Activated CD4-positive, CD25-positive, alpha-beta regulatory T cell treated with anti-CD3 and anti-CD28 coated beads, Interleukin-2, amount 50 U/mL, for 16 hours (primary cell): Measurements from ENCODE around the gene TSPAN12.
"Not testable (repeated sequence)": the region's sequence is repeated elsewhere in the genome, so short reads cannot be mapped to it uniquely, and the experiment has no call there.

ENCODE experiments used
- DNase-seq: peaks from one replicate; pipeline ENCODE4 v3.0.0-alpha.2; 2020; ENCODE audit warnings: low read depth, low spot score

TSPAN12 gene

DNA sequence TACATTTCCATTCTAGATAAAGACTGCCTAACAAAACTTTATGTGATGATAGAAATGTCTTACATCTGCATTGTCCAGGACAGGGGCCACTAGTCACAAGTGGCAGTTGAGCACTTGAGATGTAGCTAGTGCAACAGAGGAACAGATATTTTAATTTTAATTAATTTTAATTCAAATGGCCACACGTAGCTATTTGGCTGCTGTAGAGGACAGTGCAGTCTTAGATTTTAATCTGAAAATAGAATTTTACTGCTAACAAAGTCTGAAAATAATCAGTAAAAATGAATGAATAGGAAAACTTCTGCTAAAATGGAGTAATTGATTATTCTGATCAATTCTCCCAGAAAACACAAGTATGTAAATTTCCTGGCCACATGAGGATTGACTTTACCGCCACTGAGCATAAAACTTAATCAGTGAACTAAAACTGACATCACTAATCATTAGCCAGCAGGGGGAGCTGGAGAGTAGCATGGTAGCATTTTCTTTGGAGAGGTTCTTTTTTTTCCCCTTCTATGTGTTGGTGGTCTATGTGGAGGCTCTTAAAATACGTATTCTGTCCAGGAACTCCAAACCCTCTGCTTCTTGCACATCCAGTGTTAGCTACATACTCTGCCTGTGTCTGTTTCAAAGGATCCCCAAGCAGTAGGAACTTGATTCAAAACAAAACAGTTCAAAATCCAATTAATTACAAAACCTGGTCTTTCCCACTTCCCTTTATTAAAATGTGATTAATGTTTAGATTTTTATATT, 52.1 kb downstream of the TSPAN12 start:
- DNase-seq: peak; percentile 20

DNA sequence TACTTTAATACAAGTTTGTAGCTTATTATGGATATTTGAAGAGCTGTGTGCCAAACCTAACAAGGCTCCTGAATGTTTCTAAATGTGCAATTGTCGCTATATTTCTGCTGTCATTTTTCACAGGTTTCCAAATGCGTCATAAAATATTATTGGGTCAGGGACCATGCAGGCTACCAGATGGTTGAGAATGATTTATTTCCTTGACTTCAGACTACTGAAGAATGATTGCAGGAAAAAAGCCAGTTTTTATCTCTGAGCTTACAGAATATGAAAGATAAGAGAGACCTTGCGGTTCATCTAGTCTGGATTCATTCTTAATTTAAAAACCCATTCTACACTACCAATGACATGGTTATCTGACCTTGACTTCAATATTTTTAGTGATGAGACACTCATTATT, 55.2 kb downstream of the TSPAN12 start:
- DNase-seq: no peak

DNA sequence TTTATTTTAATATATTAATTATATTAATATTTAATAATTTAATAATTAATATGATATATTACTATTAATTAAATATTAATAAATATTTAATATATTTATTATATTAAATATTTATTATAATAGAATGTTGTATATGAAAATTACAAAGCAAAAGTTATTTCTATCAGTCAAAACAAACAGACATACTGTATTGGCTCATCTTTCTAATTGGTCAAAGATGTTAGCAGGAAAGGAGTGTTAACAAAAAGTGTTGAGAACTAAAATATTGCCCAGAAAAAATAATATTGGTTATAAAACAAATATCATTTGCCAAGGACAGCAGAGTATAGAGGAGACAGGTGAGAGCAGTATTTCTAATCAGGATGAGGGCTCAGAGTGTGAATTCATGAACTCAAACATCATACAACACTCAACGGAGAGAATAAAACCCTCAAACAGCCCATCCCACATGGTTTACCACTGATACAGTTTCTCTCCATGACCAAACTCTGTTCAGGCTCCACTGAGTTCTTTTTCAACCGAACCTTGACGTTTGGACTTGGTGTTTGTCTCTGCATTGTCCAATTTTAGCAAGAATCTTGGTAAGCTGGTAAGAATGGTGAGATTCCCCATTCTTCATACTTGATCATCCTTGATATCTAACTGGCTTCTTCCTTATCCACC, 58.0 kb downstream of the TSPAN12 start:
- no peak for DNase-seq

DNA sequence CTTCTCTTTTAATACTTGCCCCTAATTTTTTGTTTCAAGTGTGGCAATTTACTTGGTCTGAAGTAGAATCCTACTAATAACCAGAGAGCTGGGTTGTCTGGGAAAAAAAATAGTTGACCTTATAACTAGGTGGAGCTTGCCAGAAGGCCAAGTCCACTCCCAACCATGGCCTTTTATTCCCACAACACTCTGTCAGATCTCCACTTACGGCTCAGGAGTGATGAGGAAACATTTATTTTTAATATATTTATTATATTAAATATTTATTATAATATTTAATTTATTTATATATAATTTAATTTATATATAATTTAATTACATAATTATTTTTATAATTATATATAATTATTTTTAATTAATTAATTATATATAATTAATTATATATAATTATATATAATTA, 58.8 kb downstream of the TSPAN12 start:
- no peak for DNase-seq

DNA sequence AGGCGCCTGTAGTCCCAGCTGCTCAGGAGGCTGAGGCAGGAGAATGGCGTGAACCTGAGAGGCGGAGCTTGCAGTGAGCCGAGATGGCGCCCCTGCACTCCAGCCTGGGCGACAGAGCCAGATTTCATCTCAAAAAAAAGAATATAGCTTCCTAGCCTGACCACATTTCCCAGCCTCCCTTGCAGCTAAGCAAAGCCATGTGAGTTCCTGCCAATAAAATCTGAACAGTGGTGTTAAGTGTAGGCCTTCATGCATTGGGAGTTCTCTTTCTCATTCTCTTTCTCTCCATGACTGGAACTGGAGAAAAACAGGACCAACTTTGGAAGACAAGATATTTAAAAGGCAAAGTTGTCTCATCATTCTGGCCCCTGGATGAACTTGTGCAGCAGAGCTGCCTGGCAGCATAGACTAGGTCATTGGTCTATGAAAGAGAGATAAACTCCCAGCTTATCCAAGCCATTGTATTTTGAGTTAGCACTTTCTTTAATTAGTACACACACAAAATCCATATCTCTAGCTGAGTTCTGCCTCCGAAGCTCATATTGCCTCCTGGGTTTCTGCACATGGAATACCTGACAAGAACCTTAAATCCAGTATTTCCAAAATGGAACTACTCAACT, 60.8 kb downstream of the TSPAN12 start:
- DNase-seq: no peak

DNA sequence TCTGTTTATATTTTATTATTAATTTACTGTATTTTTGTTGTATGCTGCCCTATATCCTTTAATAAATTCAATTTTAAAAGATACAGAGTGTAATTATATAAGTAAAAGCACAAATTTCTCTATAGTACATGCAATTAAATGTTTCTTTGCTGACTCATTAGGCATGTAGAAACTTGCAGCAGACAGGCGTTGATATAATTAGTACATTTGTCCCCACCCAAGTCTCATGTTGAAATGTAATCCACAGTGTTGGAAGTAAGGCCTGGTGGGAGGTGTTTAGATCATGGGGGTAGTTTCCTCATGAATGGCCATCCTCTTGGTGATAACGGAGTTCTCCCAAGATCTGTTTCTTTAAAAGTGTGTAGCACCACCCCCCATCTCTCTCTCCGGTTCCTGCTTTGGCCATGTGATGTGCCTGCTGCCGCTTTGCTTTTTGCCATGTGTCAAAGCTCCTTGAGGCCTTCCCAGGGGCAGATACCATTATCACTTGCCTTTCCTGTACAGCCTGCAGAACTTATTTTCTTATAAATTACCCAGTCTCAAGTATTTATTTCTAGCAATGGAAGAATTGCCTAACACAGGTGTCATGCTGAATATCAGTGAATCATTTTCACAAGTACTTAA, 63.7 kb downstream of the TSPAN12 start:
- no peak for DNase-seq

DNA sequence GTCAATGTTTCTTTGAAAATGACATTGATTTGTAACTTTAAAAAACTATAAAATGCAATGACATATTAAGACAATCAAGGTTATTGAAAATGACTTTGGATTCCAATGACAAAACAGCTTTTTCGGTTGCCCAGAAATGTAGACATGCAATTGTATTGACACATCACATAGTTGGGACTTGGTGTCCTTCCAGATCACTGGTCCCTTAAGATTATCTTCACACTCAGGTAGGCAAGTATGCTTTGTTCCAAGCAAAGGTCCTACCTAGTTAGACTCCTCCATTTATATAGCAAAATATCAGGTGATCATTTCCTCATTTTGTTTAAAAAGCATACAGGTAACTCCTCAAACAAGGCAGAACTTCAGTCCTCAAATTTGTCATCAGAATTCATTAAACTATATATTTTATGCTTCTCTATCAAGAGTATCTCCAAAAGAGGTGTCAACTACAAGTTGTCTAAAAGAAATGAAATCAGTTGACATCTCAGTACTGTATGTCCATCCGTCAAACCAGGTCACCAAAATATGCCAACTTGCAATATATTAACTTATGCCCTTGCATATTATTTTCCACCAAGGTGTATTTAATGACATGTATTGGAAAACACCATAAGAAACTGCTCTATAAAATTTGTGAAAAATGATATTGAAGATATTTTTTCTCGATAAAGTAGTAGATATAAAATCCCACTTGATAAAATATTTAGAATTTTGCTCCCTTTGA, 64.6 kb downstream of the TSPAN12 start:
- no peak for DNase-seq

DNA sequence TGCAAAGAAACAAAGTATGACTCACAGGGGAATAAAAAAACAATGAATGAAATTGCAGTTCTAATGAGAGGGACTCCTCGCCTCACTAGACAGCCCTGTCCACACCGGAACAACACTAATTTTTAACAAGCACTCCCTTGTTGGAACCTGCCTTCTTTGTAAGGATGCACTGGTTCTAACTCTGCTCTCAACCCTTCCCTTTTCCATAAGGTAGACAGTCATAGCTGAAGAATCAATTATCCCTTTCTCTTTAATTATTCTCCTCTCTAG, 65.1 kb downstream of the TSPAN12 start:
- DNase-seq: no peak

DNA sequence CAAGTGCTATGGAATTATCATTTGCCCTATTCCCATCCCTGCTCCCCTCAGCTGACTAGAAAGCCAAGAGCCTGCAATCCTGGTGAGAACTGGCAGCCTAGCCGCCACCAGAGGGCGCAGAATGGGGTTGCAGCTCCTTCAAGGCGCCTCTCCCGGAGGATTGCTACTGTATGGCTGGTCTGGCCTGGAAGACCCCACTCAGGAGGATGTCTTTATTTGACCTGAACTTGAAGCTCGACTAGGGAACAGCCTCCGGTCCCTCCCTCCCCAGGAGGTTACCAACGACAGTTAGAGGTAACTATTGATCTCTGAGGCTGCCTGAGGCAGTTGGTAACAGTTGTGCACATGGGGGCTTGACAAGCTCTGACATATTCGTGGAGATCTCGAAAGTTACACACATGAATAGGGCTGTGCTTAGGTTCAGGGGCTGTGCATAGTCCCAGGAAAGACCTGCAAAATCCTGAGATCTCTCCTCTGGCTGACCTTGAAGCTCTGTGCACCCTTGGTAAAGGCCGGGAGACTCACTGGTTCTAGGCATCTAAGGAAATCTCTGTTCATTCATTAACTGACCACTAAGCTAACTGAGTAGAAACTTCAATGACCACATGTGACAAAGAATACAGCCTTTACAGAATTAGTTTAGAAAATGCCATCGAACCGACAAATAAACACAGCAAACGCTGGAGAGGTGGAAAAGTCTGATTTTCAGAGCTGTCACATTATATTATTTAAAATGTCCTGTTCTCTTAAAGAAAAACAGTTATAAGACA, 65.7 kb downstream of the TSPAN12 start:
- DNase-seq: peak; percentile 26

DNA sequence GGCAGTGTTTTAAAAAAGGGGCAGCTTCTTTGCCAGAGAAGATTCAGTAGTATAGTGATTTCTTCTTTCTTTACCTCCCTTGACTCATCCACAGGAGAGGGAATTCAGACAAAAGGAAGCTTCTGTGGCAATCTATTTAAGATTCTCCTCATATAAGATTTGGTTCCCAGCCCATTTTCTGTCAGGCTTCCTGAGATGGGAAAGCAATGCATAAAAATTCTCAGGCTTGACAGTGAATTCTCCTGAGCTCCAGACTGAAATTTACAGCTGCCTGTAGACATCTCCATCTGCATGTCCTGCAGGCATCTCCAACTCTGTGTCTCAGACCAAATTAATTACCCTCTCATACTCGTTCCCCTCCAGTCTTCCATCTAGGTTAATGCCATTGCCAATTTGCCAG, 72.8 kb downstream of the TSPAN12 start:
- no peak for DNase-seq

DNA sequence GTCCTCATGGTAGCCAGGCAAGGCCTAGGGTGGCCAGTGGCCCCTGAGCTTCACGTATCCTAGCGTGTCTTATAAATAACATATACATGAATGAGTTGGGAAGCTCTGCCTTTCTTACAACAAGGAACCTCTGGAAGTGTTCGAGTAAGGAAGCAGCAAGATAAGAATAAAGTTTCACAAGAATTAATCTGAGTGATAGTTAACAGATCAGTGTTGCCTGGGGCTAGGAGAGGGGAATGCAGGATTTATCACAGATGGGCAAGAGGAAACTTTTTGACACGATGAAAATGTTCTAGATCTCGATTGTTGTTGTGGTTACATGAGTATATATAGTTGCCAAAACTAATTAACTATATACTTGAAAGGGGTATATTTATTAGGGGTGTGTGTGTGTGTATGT, 74.2 kb downstream of the TSPAN12 start:
- DNase-seq: no peak

DNA sequence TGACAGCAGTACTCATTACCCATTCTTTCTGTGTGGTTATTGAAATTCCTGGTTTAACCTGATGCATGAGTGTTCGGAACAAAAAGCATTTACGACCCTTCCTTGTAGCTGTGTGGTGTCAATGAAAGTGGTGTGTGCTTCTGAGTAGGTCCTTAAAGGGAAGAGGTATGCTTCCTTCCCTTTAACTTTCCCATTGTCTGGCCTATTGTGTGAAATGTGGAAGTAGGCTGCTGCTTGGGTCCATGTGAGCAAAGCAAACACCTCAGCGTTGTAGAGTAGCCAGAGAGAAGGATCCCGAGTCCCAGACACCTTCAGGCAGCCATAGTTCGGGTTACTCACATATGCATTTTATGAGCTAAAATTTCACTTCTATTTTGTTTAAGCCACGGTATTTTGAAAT, 74.7 kb downstream of the TSPAN12 start:
- no peak for DNase-seq

DNA sequence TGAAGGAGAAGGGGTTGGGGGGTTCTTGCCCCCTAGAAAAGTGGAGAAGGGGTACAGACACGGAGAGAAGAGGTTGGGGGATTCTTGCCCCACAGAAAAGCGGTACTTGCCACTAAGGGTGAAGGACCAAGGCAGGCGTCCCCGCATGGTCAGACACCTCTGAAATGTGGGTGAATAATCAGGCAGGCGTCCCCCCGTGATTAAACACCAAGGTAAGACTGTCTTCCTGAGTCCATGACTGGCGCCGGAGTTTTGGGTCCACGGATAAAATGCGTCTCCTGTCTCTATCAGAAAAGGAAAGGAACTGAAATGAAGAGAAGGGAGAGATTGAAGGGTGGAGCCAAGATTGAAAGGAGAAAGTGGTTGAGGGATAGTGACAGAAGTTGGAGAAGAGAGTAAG, 76.0 kb downstream of the TSPAN12 start:
- not testable (repeated sequence) for DNase-seq

DNA sequence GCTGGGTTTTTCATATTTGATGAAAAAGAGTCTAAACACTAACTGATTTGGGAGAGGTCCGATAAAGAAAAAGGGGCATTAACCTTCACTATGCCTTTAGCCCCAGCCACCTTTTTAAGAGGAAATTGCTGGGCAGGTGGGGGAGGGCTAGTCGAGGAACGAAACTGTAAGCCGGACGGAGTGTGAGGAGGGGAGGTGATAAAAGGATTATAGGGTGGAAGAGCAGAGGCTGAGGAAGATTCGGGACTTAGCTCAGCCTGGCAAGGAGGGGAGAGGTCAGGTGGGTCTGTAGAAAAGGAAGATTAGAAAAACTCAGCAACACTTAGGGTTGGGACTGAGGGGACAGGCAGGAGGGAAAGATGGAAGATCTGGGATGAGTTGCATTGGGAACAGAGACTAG, 77.0 kb downstream of the TSPAN12 start:
- DNase-seq: no peak

DNA sequence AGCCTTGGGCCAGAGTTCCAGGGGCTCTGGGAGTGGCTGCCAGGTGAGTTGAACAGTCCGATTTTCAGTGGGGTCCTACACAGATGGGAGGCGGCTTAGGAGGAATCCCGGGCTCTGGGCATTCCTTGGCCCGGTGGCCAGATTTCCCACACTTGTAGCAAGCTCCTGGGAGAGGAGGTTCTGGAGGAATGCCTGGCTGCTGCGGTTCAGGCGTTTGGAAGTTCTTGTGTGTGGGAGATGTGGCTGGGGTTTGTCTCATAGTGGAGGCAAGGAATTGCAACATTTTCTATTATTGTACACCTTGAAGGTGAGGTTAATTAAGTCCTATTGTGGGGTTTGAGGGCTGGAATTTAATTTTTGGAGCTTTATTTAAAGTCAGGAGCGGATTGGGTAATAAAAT, 77.5 kb downstream of the TSPAN12 start:
- DNase-seq: not testable (repeated sequence)

DNA sequence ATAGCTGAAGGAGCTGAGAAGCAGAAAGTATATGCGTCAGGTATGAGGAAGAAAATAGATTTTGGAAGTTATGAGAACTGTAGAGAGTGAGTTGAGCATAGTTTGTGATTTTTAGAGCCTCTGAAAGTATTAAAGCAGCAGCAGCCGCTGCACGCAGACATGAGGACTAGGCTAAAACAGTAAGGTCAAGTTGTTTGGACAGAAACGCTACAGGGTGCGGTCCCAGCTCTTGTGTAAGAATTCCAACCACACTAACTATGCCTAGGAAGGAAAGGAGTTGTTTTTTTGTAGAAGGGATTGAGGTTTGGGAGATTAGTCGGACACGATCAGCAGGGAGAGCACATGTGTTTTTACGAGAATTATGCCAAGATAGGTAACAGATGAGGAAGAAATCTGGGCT, 78.9 kb downstream of the TSPAN12 start:
- DNase-seq: not testable (repeated sequence)

DNA sequence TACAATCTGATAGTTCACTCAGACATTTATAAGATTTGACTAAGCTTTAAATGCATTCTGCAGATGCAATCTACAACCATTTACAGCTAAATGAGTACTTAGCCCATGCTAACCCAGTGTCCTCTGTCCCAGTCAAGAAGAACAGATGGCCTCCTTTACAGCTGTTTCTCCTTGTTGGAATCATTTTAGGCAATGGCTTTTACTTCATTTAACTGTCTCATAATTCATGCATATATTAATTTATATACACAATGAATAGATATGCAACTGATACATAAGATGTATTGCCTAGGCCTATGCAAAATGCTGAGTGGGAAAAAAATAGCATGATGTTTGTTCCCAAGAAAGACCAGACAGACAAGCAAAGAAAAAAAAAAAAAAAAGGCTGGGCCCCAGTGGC, 82.2 kb downstream of the TSPAN12 start:
- DNase-seq: no peak

DNA sequence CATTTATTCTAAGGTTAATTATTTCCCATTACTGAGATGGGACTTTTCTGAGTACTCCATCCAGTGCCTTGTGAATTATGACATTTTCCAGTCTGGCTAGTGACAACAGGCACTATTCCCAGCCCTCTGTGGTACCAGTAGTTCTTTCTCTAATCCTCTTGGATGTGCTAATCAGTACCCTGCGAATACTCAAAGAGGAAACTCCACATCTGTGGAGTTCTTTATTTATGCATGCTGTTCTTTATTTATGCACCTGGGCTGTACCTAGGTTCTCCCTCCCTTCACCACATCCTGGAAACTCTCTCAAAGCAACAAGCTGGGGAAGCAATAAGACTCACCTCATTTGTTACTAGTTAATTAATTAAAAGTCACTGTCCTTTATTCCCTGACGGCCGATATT, 83.5 kb downstream of the TSPAN12 start:
- no peak for DNase-seq

DNA sequence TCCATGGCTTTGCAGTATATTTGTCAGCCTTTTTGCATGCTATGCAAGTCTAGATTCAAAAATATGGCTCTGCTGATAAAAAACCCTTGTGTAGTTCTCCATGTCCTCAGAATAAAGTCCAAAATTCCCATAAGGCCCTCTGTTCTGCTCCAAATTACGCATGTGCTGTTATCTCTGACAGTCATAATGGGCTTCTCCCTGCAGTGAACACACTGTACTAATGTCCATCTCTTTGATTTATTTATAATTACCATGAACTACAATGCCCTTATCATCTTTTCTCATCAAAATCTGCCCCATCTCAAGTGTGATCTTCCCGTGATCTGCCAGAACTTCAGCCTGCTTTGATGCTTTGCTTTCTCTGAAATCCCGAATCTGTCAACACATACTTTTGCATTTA, 87.7 kb downstream of the TSPAN12 start:
- no peak for DNase-seq

DNA sequence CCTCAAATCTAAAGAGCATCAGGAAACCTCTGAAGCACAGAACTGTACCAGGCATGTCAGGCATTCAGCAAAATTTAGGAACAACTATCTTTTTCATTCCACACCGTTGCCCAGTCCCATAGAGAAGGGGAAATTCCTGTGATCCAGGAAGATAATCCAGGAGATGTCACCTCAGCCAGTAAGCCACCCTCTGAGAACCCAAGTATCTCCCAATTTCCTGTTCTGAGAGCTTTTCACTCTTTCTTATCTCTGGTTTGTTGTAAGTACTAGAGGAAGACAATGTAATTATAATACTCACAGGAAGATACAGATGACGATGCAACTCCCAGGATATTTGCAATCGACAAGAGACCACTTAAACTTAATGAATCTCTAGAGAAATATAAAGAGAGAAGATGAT, 97.1 kb downstream of the TSPAN12 start:
- no peak for DNase-seq

DNA sequence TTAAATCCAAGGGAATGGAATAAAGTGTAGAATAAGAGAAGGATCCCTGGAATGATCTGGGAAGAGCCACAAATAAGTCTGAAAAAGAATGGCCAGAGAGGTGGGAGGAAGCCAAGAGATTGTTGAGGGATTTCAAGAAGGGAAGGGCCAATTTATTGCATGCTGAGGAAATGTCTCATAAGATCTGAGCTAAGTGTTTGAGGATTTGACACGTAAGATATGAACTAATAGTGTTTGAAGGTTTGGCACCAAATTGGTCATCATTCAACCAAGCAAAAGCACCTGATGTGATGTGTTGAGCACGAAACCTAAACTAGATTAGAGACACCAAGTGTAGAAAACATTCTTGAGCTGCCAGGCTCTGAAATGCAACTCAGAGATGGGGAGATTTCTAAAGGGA, 97.9 kb downstream of the TSPAN12 start:
- DNase-seq: no peak
